Parathyroid adenoma (tissue), 2 donors: ENCODE data around the gene ANOS1.
"Not testable (repeated sequence)": the region's sequence is repeated elsewhere in the genome, so short reads cannot be mapped to it uniquely, and the experiment has no call there.

Experiments used
- H2AFZ ChIP-seq: fragments of 300-600 bp; sonication (generic); one replicate; pipeline ENCODE4 v1.7.0; 2017; ENCODE audit warnings: antibody characterized with exemption, mild to moderate bottlenecking
- H3K27ac ChIP-seq: fragments of 300-600 bp; sonication (generic); one replicate; pipeline ENCODE4 v1.7.0; 2017
- H3K27me3 ChIP-seq: fragments of 300-600 bp; sonication (generic); one replicate; pipeline ENCODE4 v1.7.0; 2017; ENCODE audit warnings: low read length; ENCODE audit not compliant: control insufficient read depth, insufficient read depth
- H3K36me3 ChIP-seq: fragments of 300-600 bp; sonication (generic); one replicate; pipeline ENCODE4 v1.7.0; 2017; ENCODE audit warnings: low read length; ENCODE audit not compliant: control insufficient read depth, insufficient read depth
- H3K4me1 ChIP-seq: fragments of 300-600 bp; sonication (generic); one replicate; pipeline ENCODE4 v1.7.0; 2017; ENCODE audit warnings: control low read depth
- H3K4me2 ChIP-seq: fragments of 300-600 bp; sonication (generic); one replicate; pipeline ENCODE4 v1.7.0; 2017; ENCODE audit warnings: low read length
- H3K4me3 ChIP-seq: fragments of 300-600 bp; sonication (generic); one replicate; pipeline ENCODE4 v1.7.0; 2017; ENCODE audit warnings: low read depth, low read length
- H3K79me2 ChIP-seq: fragments of 300-600 bp; sonication (generic); one replicate; pipeline ENCODE4 v1.7.0; 2017; ENCODE audit warnings: control low read depth
- H3K9ac ChIP-seq: fragments of 300-600 bp; sonication (generic); one replicate; pipeline ENCODE4 v1.7.0; 2017; ENCODE audit warnings: mild to moderate bottlenecking
- H3K9me3 ChIP-seq: fragments of 300-600 bp; sonication (generic); one replicate; pipeline ENCODE4 v1.7.0; 2017; ENCODE audit warnings: low read length; ENCODE audit not compliant: control insufficient read depth
- CTCF ChIP-seq: fragments of 300-600 bp; sonication (generic); IDR thresholded peaks from one replicate; pipeline ENCODE4 v1.7.0; 2017; ENCODE audit warnings: antibody characterized with exemption, mild to moderate bottlenecking
- donor health status: primary hyperparathyroidism.

The ANOS1 gene

GRCh38 chrX:8520178-8520577, 211.8 kb downstream of the ANOS1 start:
- TF ChIP-seq CTCF, result no peak
- no peaks in the 10 kb centered on the region for H3K79me2 ChIP-seq
- H3K27me3 ChIP-seq, result no peaks in the 10 kb centered on the region
- no peak overlapping the region for H3K27ac ChIP-seq
- H3K4me1 ChIP-seq, result no peaks in the 10 kb centered on the region
- H2AFZ ChIP-seq, result no peak overlapping the region
- H3K9me3 ChIP-seq, result no peaks in the 10 kb centered on the region
- H3K4me2 ChIP-seq, result no peak overlapping the region
- H3K36me3 ChIP-seq, result no peaks in the 10 kb centered on the region
- H3K4me3 ChIP-seq, result no peak overlapping the region
- H3K9ac ChIP-seq, result no peak overlapping the region

GRCh38 chrX:8504451-8504850, 227.5 kb downstream of the ANOS1 start:
- Histone ChIP-seq H3K4me1 (no peaks in the 10 kb centered on the region), H3K27me3 (no peaks in the 10 kb centered on the region), H3K9me3 (no peaks in the 10 kb centered on the region), H3K4me2 (no peak overlapping the region), H3K4me3 (no peak overlapping the region), H3K27ac (no peak overlapping the region), H3K79me2 (no peaks in the 10 kb centered on the region), H2AFZ (no peak overlapping the region), H3K36me3 (no peaks in the 10 kb centered on the region), H3K9ac (no peak overlapping the region)
- no peak for TF ChIP-seq CTCF

- H3K27ac ChIP-seq, H3K4me3 ChIP-seq, H3K36me3 ChIP-seq, H2AFZ ChIP-seq, H3K4me1 ChIP-seq, H3K27me3 ChIP-seq, H3K9ac ChIP-seq, H3K9me3 ChIP-seq, H3K4me2 ChIP-seq, H3K79me2 ChIP-seq: not testable (repeated sequence)
These were observed 229.8 kb downstream of the ANOS1 start for GRCh38 chrX:8502101-8502500.

GRCh38 chrX:8500203-8500602, 231.7 kb downstream of the ANOS1 start:
- Histone ChIP-seq H3K27ac (no peak overlapping the region), H3K4me1 (no peaks in the 10 kb centered on the region), H3K36me3 (no peaks in the 10 kb centered on the region), H3K4me2 (no peak overlapping the region), H3K79me2 (no peaks in the 10 kb centered on the region), H3K9me3 (no peaks in the 10 kb centered on the region), H3K4me3 (no peak overlapping the region), H3K27me3 (no peaks in the 10 kb centered on the region), H2AFZ (no peak overlapping the region), H3K9ac (no peak overlapping the region)
- TF ChIP-seq CTCF, result no peak

- not testable (repeated sequence) for H3K4me1 ChIP-seq, H3K4me2 ChIP-seq, H3K79me2 ChIP-seq, H3K36me3 ChIP-seq, H3K9ac ChIP-seq, H2AFZ ChIP-seq, H3K9me3 ChIP-seq, H3K27me3 ChIP-seq, H3K4me3 ChIP-seq, H3K27ac ChIP-seq
These were observed 236.9 kb downstream of the ANOS1 start for GRCh38 chrX:8495036-8495435.

- Histone ChIP-seq H3K27ac (no peak overlapping the region), H3K36me3 (no peaks in the 10 kb centered on the region), H3K4me1 (no peaks in the 10 kb centered on the region), H3K9ac (no peak overlapping the region), H3K79me2 (no peaks in the 10 kb centered on the region), H3K9me3 (no peaks in the 10 kb centered on the region), H3K4me3 (no peak overlapping the region), H2AFZ (no peak overlapping the region), H3K27me3 (no peaks in the 10 kb centered on the region), H3K4me2 (no peak overlapping the region)
- TF ChIP-seq CTCF, result no peak
These were observed 247.5 kb downstream of the ANOS1 start for GRCh38 chrX:8484360-8484949.
